ENCODE measurements around the gene CHCHD3. TPM values are rescaled to one million over a fixed set of nuclear protein-coding genes. Genes with fewer than 3 reads are reported as not detected.

CHCHD3 gene
- polyA plus RNA-seq, 1 donor (not counting 4 experiments of a cell fraction or from before 2014, with no cell fraction given): 59.2 TPM

GRCh38 chr7:132869166-132869861 is 212.6 kb downstream of the CHCHD3 start:
- Histone ChIP-seq H3K4me1 (ENCODE audit: control insufficient read depth, extremely low read depth, insufficient read depth, low read length) (no peaks in the 10 kb centered on the region), H3K9ac (ENCODE audit: control insufficient read depth, extremely low read depth, insufficient read depth, low read length) (no peak overlapping the region), H3K36me3 (ENCODE audit: control insufficient read depth in 2 of 2, extremely low read depth in 1 of 2, insufficient read depth in 2 of 2, low read length in 2 of 2) (no peaks in the 10 kb centered on the region), H4K20me1 (ENCODE audit: control insufficient read depth, extremely low read depth, insufficient read depth, low read length) (no peaks in the 10 kb centered on the region), H3K27me3 (ENCODE audit: control insufficient read depth, extremely low read depth, insufficient read depth, low read length) (no peaks in the 10 kb centered on the region), H3K79me2 (ENCODE audit: control insufficient read depth, insufficient read depth, low read length) (no peaks in the 10 kb centered on the region), H3K9me1 (ENCODE audit: control insufficient read depth, extremely low read depth, insufficient read depth, low read length) (no peaks in the 10 kb centered on the region), H3K9me3 (ENCODE audit: control insufficient read depth, low read depth, low read length) (no peaks in the 10 kb centered on the region), H3K4me2 (ENCODE audit: control insufficient read depth, extremely low read depth, insufficient read depth, low read depth, low read length) (no peak overlapping the region), H2AFZ (ENCODE audit: control insufficient read depth, low read length) (no peak overlapping the region), H3K27ac (ENCODE audit: control insufficient read depth, insufficient read depth, low read length) (no peak overlapping the region), H3K4me3 (ENCODE audit: control insufficient read depth in 2 of 3, extremely low read depth in 1 of 3, insufficient read depth in 2 of 3, low read depth in 1 of 3, low read length in 3 of 3) (no peak overlapping the region)
- dilution Hi-C loops (cut with MboI; ENCODE audit: extremely low pct_ligation_motif_present, low sequenced_read_pairs): no loop called here
- no peak for FAIRE-seq
- no peak for DNase-seq (ENCODE audit: low read depth, low spot score)
- no peak for TF ChIP-seq CTCF (optimal IDR thresholded peaks at IDR 0.05 in 1 of 3, IDR thresholded peaks at IDR 0.05 in 1 of 3, conservative IDR thresholded peaks at IDR 0.05 in 1 of 3; ENCODE audit: extremely low read depth in 1 of 3, insufficient read depth in 2 of 3, low read length in 3 of 3)
- TF ChIP-seq EZH2 (IDR thresholded peaks at IDR 0.05; ENCODE audit: low read length): no peak

- H3K9me3 ChIP-seq (ENCODE audit: control insufficient read depth, low read depth, low read length): no peaks in the 10 kb centered on the region
- peaks cover 0 to 4% of the 10 kb centered on the region in 2 experiments for H3K36me3 ChIP-seq (ENCODE audit: control insufficient read depth in 2 of 2, extremely low read depth in 1 of 2, insufficient read depth in 2 of 2, low read length in 2 of 2)
- no peaks in the 10 kb centered on the region for H3K4me1 ChIP-seq (ENCODE audit: control insufficient read depth, extremely low read depth, insufficient read depth, low read length)
- no peaks in the 10 kb centered on the region for H3K27me3 ChIP-seq (ENCODE audit: control insufficient read depth, extremely low read depth, insufficient read depth, low read length)
- H3K4me3 ChIP-seq (ENCODE audit: control insufficient read depth in 2 of 3, extremely low read depth in 1 of 3, insufficient read depth in 2 of 3, low read depth in 1 of 3, low read length in 3 of 3): no peak overlapping the region
- dilution Hi-C loops (cut with MboI; ENCODE audit: extremely low pct_ligation_motif_present, low sequenced_read_pairs): no loop called here
- no peak overlapping the region for H3K9ac ChIP-seq (ENCODE audit: control insufficient read depth, extremely low read depth, insufficient read depth, low read length)
- TF ChIP-seq EZH2 (IDR thresholded peaks at IDR 0.05; ENCODE audit: low read length) (no peak), CTCF (optimal IDR thresholded peaks at IDR 0.05 in 1 of 3, IDR thresholded peaks at IDR 0.05 in 1 of 3, conservative IDR thresholded peaks at IDR 0.05 in 1 of 3; ENCODE audit: extremely low read depth in 1 of 3, insufficient read depth in 2 of 3, low read length in 3 of 3) (no peak)
- no peak for DNase-seq (ENCODE audit: low read depth, low spot score)
- H3K79me2 ChIP-seq (ENCODE audit: control insufficient read depth, insufficient read depth, low read length): no peaks in the 10 kb centered on the region
- no peaks in the 10 kb centered on the region for H3K9me1 ChIP-seq (ENCODE audit: control insufficient read depth, extremely low read depth, insufficient read depth, low read length)
- FAIRE-seq: no peak
- no peak overlapping the region for H3K27ac ChIP-seq (ENCODE audit: control insufficient read depth, insufficient read depth, low read length)
- H3K4me2 ChIP-seq (ENCODE audit: control insufficient read depth, extremely low read depth, insufficient read depth, low read depth, low read length): no peak overlapping the region
- H4K20me1 ChIP-seq (ENCODE audit: control insufficient read depth, extremely low read depth, insufficient read depth, low read length): no peaks in the 10 kb centered on the region
- H2AFZ ChIP-seq (ENCODE audit: control insufficient read depth, low read length): no peak overlapping the region
Measured at GRCh38 chr7:132866551-132866950, 215.3 kb downstream of the CHCHD3 start.
